Measurements from ENCODE around the gene HOXD10.

HOXD10 gene

GRCh38 chr2:176128982-176129796 lies 12.6 kb downstream of the HOXD10 start, which contains the start of gene HOXD8:
Gene HOXD8 (plus strand): TSS chr2:176129705. CDS start chr2:176130367, 662 bp downstream.
- in situ Hi-C loops (cut with HindIII; ENCODE audit: low pct_ligation_motif_present, low pct_unique_long_range_greater_than_20kb, low sequenced_read_pairs), result loop anchor here (25.0 kb wide), 2 partner anchors 308 to 533 kb away; no protein-coding TSS in a partner anchor
- peak; percentile 89 for DNase-seq

GRCh38 chr2:176129813-176130146 lies 13.2 kb downstream of the HOXD10 start:
- in situ Hi-C loops (cut with HindIII; ENCODE audit: low pct_ligation_motif_present, low pct_unique_long_range_greater_than_20kb, low sequenced_read_pairs), result loop anchor here (25.0 kb wide), 2 partner anchors 308 to 533 kb away; no protein-coding TSS in a partner anchor
- no peak for DNase-seq

DNA sequence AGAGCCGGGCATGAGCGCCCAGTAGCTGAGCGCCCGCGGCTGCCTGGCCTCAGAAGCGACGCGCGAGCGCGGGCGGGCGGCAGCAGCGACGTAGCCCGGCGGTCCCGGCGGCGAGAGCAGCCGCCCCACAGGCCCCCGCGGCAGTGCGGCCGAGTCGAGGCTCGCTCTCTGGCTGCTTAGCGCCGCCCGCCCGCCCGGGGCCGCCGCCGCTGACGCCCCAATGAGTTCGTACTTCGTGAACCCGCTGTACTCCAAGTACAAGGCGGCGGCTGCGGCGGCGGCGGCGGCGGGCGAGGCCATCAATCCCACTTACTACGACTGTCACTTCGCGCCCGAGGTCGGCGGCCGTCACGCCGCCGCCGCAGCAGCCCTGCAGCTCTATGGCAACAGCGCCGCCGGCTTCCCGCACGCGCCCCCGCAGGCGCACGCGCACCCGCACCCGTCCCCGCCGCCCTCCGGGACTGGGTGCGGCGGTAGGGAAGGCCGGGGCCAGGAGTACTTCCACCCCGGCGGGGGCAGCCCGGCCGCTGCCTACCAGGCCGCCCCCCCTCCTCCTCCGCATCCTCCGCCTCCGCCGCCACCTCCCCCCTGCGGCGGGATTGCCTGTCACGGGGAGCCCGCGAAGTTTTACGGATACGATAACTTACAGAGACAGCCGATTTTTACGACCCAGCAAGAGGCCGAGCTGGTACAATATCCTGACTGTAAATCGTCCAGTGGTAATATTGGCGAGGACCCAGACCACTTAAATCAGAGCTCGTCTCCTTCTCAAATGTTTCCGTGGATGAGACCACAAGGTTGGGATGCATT lies 13.8 kb downstream of the HOXD10 start:
- peak; percentile 73 for DNase-seq
- in situ Hi-C loops (cut with HindIII; ENCODE audit: low pct_ligation_motif_present, low pct_unique_long_range_greater_than_20kb, low sequenced_read_pairs), result loop anchor here (25.0 kb wide), 2 partner anchors 307 to 532 kb away; no protein-coding TSS in a partner anchor

DNA sequence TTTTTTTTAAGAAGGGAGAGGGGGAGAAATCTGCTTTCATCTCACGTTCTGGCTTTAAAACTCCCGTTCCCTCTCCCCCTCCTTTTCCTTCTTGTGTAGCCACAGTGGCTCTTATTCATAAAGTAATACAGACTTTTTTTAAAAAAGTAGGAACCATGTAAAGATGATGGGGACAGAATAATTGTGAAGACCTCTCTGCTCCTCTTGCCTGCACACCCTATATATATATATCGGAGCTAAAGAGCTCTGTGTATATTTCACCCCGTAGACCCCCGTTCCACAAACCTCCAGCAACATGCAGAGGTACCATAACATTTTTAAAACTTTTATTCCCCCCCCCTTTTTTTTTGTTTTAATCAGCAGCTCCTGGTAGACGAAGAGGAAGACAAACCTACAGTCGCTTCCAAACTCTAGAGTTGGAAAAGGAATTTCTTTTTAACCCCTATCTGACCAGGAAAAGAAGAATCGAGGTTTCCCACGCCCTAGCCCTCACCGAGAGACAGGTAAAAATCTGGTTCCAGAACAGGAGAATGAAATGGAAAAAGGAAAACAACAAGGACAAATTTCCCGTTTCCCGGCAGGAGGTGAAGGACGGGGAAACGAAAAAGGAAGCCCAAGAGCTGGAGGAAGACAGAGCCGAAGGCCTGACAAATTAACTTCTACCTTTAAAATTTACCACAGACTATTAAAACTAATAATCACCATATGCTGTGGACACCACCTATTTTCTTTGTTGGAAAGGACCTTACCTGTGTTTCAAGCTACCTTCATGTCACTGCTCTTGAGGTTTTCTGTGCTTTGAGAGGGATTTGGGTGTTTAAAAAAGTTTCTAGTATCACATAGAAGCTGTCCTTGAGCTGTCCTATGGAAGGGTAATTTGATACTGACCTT lies 14.6 kb downstream of the HOXD10 start:
- no peak for DNase-seq
- in situ Hi-C loops (cut with HindIII; ENCODE audit: low pct_ligation_motif_present, low pct_unique_long_range_greater_than_20kb, low sequenced_read_pairs), result loop anchor here (25.0 kb wide), 2 partner anchors 306 to 531 kb away; no protein-coding TSS in a partner anchor

DNA sequence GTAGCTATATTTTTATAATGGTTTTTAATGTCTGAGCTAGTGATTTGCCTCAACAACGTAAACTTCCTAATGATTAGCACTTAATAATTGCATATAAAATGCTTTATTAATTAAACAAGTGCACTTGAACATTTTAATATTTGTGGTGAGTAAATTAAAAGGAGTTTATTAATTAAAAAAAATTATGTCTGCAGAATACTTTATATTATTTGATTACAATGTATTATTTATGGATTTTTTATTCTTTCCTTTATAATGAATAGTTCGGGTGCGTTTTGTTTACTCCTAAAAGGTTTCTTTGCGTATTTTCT lies 15.2 kb downstream of the HOXD10 start:
- in situ Hi-C loops (cut with HindIII; ENCODE audit: low pct_ligation_motif_present, low pct_unique_long_range_greater_than_20kb, low sequenced_read_pairs), result loop anchor here (25.0 kb wide), 2 partner anchors 305 to 530 kb away; no protein-coding TSS in a partner anchor

GRCh38 chr2:176132205-176133171 lies 15.9 kb downstream of the HOXD10 start:
- in situ Hi-C loops (cut with HindIII; ENCODE audit: low pct_ligation_motif_present, low pct_unique_long_range_greater_than_20kb, low sequenced_read_pairs), result loop anchor here (25.0 kb wide), 2 partner anchors 305 to 530 kb away; no protein-coding TSS in a partner anchor
- DNase-seq, result peak; percentile 51

More for the DNA sequence above, 15.2 kb downstream of the HOXD10 start:
- DNase-seq, result no peak

GRCh38 chr2:176133389-176133788 lies 16.8 kb downstream of the HOXD10 start:
- DNase-seq, result no peak
- in situ Hi-C loops (cut with HindIII; ENCODE audit: low pct_ligation_motif_present, low pct_unique_long_range_greater_than_20kb, low sequenced_read_pairs), result loop anchor here (25.0 kb wide), 2 partner anchors 304 to 529 kb away; no protein-coding TSS in a partner anchor

DNA sequence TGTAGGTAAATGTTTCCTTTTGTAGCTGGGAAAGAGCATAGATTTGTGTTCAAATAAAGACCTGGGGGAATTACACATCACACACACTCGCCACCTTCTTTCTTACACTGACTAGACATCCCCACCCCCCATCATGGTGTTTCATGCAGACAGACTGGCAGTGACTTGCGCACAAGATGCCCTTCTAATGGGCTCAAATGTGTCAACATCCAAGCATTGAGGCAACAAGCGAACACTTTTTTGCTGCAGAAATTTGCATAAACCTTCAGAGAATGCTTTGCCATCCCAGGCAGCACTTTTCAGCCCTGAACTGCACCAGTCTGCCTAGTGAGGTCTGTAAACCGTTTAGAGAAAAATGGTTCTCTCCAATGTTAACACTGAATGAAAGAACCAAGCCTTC lies 17.5 kb downstream of the HOXD10 start:
- in situ Hi-C loops (cut with HindIII; ENCODE audit: low pct_ligation_motif_present, low pct_unique_long_range_greater_than_20kb, low sequenced_read_pairs), result loop anchor here (25.0 kb wide), 2 partner anchors 303 to 528 kb away; no protein-coding TSS in a partner anchor
- no peak for DNase-seq

DNA sequence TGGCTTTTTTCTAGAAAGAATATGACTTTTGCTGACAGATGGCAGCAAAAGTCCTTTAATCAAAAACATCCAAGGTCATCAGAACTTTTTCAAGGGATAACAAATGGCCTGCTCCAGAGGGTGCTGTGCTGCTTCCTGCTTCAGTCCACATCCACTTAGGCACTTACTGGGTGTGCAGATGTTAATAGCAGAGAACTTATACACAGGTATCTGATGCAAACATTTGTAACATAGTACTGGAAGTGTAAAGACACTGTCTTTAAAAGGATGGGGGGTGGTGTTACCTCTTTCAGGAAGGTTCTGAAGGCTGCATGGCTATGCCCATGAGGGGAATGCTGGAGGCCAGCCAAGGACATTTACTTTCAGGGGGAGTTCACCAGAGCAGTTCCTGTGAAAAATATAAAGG lies 18.5 kb downstream of the HOXD10 start:
- in situ Hi-C loops (cut with HindIII; ENCODE audit: low pct_ligation_motif_present, low pct_unique_long_range_greater_than_20kb, low sequenced_read_pairs), result loop anchor here (25.0 kb wide), 2 partner anchors 302 to 527 kb away; no protein-coding TSS in a partner anchor
- DNase-seq, result peak; percentile 46

- in situ Hi-C loops (cut with HindIII; ENCODE audit: low pct_ligation_motif_present, low pct_unique_long_range_greater_than_20kb, low sequenced_read_pairs), result loop anchor here (25.0 kb wide), 2 partner anchors 301 to 526 kb away; no protein-coding TSS in a partner anchor
- peak; percentile 68 for DNase-seq
Observed at GRCh38 chr2:176136374-176137251, 20.0 kb downstream of the HOXD10 start.

- DNase-seq, result no peak
- in situ Hi-C loops (cut with HindIII; ENCODE audit: low pct_ligation_motif_present, low pct_unique_long_range_greater_than_20kb, low sequenced_read_pairs), result loop anchor here (25.0 kb wide), 2 partner anchors 300 to 525 kb away; no protein-coding TSS in a partner anchor
Observed at GRCh38 chr2:176137252-176137580, 20.6 kb downstream of the HOXD10 start.

DNA sequence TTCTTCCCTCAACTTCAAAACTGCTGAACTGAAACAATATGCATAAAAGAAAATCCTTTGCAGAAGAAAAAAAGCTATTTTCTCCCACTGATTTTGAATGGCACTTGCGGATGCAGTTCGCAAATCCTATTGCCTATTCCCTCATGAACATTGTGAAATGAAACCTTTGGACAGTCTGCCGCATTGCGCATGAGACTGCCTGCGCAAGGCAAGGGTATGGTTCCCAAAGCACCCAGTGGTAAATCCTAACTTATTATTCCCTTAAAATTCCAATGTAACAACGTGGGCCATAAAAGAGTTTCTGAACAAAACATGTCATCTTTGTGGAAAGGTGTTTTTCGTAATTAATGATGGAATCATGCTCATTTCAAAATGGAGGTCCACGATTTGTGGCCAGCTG lies 21.3 kb downstream of the HOXD10 start:
- in situ Hi-C loops (cut with HindIII; ENCODE audit: low pct_ligation_motif_present, low pct_unique_long_range_greater_than_20kb, low sequenced_read_pairs), result loop anchor here (25.0 kb wide), 2 partner anchors 299 to 524 kb away; no protein-coding TSS in a partner anchor
- no peak for DNase-seq

- in situ Hi-C loops (cut with HindIII; ENCODE audit: low pct_ligation_motif_present, low pct_unique_long_range_greater_than_20kb, low sequenced_read_pairs), result loop anchor here (25.0 kb wide), 2 partner anchors 299 to 524 kb away; no protein-coding TSS in a partner anchor
- no peak for DNase-seq
Observed at GRCh38 chr2:176138526-176138922, 21.9 kb downstream of the HOXD10 start.

DNA sequence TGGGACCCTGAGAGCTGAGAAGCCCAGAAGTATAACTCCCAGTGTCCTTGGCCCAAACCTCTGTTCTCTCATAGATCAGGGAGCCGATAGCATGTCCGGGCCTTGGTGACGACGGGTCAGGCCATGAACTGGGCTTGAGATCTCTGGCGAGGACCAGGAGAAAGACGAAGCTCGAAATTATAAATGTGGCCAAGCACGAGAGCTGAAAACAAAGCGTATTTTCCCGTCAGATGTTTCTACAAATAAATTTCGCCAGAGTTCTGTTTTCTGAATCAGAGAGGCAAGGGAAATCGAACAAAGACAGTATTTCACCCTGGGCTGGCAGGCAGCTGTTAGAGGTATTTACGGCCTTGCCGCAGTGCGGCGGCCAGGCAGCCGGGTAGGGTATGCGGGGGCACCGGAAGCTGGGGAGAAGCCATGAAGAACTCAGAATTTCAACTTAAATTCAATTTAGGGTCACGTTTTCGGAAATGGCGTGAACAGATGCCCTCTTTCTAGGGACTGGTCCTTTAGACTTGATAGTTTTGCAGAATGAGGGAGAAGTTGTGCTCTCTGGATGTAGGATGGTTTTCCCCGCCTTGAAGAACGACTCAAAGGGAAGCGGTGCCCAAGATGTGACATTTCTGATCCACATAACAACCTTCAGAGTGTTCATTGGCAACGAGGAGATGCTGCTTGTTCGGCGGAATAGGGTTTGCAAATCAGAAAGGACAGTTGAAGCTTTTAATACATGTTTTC lies 22.5 kb downstream of the HOXD10 start:
- no peak for DNase-seq
- in situ Hi-C loops (cut with HindIII; ENCODE audit: low pct_ligation_motif_present, low pct_unique_long_range_greater_than_20kb, low sequenced_read_pairs), result loop anchor here (25.0 kb wide), 2 partner anchors 298 to 523 kb away; no protein-coding TSS in a partner anchor
